HCT116 (cell line): ENCODE results near the gene RTN4RL2. TPM values are rescaled to one million over a fixed set of nuclear protein-coding genes. Genes with fewer than 3 reads are reported as not detected.

Source experiments
- ATAC-seq: fragments of 200-7000 bp; cut with Tn5 transposase; 2 replicates; pipeline ENCODE4 v1.9.1; 2020; ENCODE audit warnings: mild to moderate bottlenecking, moderate library complexity
- BruUV-seq: library from RNA; stranded (reverse); fragments of 400-500 nt; replicated peaks from 2 replicates; lab custom pipeline; 2021; lab: Mats Ljungman, UMichigan
- CTCF ChIA-PET: fragments of 300-600 bp; sonication (Branson Sonifier 250); formaldehyde crosslinking; loops from one replicate; lab custom pipeline; 2021; ENCODE audit warnings: antibody characterized with exemption; lab: Charles Lee
- POLR2A ChIA-PET: fragments of 300-600, 350-600 bp; sonication (Branson Sonifier 250); formaldehyde crosslinking; loops from one replicate; lab custom pipeline; 2021; ENCODE audit warnings: antibody characterized with exemption; lab: Charles Lee
- RAD21 ChIA-PET, 2 experiments: fragments of 300-600 bp; sonication (Branson Sonifier 250); formaldehyde crosslinking; loops; one replicate each; lab custom pipeline; 2023; ENCODE audit warnings: low total read pairs in 2 of 2; ENCODE audit not compliant: uncharacterized antibody in 2 of 2, unreplicated experiment in 2 of 2, low non-redundant PET in 1 of 2; lab: Charles Lee
- DNase-seq: peaks from one replicate; pipeline ENCODE4 v3.0.0-alpha.2; 2010; ENCODE audit warnings: low read depth, low spot score
- H2AFZ ChIP-seq: fragments of 200-600 bp; shearing (Covaris generic), sonication (generic); 2 replicates; pipeline ENCODE4 v1.6.1; 2017; ENCODE audit warnings: low read depth, mixed run types, mixed read lengths, antibody characterized with exemption, low read length; ENCODE audit not compliant: poor library complexity, severe bottlenecking
- H3K27ac ChIP-seq: 2 replicates; pipeline ENCODE4 v1.5.1; 2012; ENCODE audit warnings: low read depth, low read length
- H3K27me3 ChIP-seq: fragments of 200-600 bp; sonication (generic); 2 replicates; pipeline ENCODE4 v1.6.1; 2016; ENCODE audit warnings: mixed run types, low read length, mixed read lengths; ENCODE audit not compliant: insufficient read depth
- H3K36me3 ChIP-seq, 2 experiments: fragments of 200-500 bp in 1 of 2; fragments of 200-600 bp in 1 of 2; sonication (Bioruptor generic) in 1 of 2; sonication (generic) in 1 of 2; 2 replicates each; pipeline versions ENCODE4 v1.5.1 to v1.6.1; 2014 to 2016; ENCODE audit warnings: low read length in 2 of 2, inconsistent platforms in 1 of 2, mixed read lengths in 1 of 2, mixed run types in 1 of 2; ENCODE audit not compliant: insufficient read depth in 2 of 2, control insufficient read depth in 1 of 2
- H3K4me1 ChIP-seq, 2 experiments: fragments of 200-600 bp in 1 of 2; sonication (generic) in 1 of 2; 2 replicates each; pipeline versions ENCODE4 v1.5.1 to v1.6.1; 2012 to 2017; ENCODE audit warnings: low read length in 2 of 2, inconsistent platforms in 1 of 2, mild to moderate bottlenecking in 1 of 2, mixed read lengths in 1 of 2, mixed run types in 1 of 2, moderate library complexity in 1 of 2; ENCODE audit not compliant: insufficient read depth in 2 of 2, control insufficient read depth in 1 of 2
- H3K4me2 ChIP-seq: fragments of 200-600 bp; sonication (generic); 2 replicates; pipeline ENCODE4 v1.6.1; 2017; ENCODE audit warnings: mixed run types, low read length, mixed read lengths
- H3K4me3 ChIP-seq, 2 experiments: fragments of 200-600 bp in 1 of 2; sonication (generic) in 1 of 2; replicated peaks in 1 of 2; 2 replicates each; pipeline ENCODE4 v1.5.1; 2011 to 2016; ENCODE audit warnings: low read length in 2 of 2, control low read depth in 1 of 2, low read depth in 1 of 2, mild to moderate bottlenecking in 1 of 2, mixed read lengths in 1 of 2, mixed run types in 1 of 2
- H3K79me2 ChIP-seq: fragments of 200-600 bp; sonication (generic); 2 replicates; pipeline ENCODE4 v1.6.1; 2017; ENCODE audit warnings: mild to moderate bottlenecking, mixed run types, low read length, moderate library complexity, mixed read lengths; ENCODE audit not compliant: insufficient read depth
- H3K9ac ChIP-seq: fragments of 200-600 bp; sonication (generic); 2 replicates; pipeline ENCODE4 v1.6.1; 2016; ENCODE audit warnings: low read length, mixed read lengths
- H3K9me2 ChIP-seq: fragments of 200-600 bp; sonication (generic), shearing (Covaris generic); 2 replicates; pipeline ENCODE4 v1.6.1; 2017; ENCODE audit warnings: mixed run types, mild to moderate bottlenecking, moderate library complexity; ENCODE audit not compliant: insufficient read depth
- H3K9me3 ChIP-seq, 2 experiments: fragments of 200-500 bp in 1 of 2; fragments of 200-600 bp in 1 of 2; sonication (Bioruptor generic) in 1 of 2; sonication (generic) in 1 of 2; 2 replicates each; pipeline ENCODE4 v1.6.1; 2014 to 2017; ENCODE audit warnings: low read length in 2 of 2, mixed read lengths in 2 of 2, inconsistent platforms in 1 of 2, low read depth in 1 of 2, mild to moderate bottlenecking in 1 of 2, mixed run types in 1 of 2, moderate library complexity in 1 of 2; ENCODE audit not compliant: control insufficient read depth in 1 of 2, insufficient read depth in 1 of 2
- H4K20me1 ChIP-seq: fragments of 200-600 bp; sonication (generic), shearing (Covaris generic); 2 replicates; pipeline ENCODE4 v1.6.1; 2017; ENCODE audit warnings: mixed run types, mild to moderate bottlenecking, moderate library complexity; ENCODE audit not compliant: insufficient read depth
- POLR2AphosphoS5 ChIP-seq: IDR thresholded peaks from 2 replicates; pipeline ENCODE4 v1.6.1; 2011; ENCODE audit warnings: mild to moderate bottlenecking, low read depth, low read length, moderate library complexity
- SP1 ChIP-seq: IDR thresholded peaks from 2 replicates; pipeline ENCODE4 v1.6.1; 2012; ENCODE audit warnings: low read depth
- ZFX ChIP-seq: fragments of 450-650 bp; IDR thresholded peaks from 2 replicates; pipeline ENCODE4 v1.6.1; 2017
- intact Hi-C: fragments of 100-400 bp; cut with micrococcal nuclease; formaldehyde crosslinking; loops from 2 replicates; pipeline ENCODE4 v1.10.0; 2022
- total RNA-seq: library from RNA; stranded (reverse); gene quantifications from one replicate; pipeline ENCODE4 v1.2.1, GENCODE V29; 2021; ENCODE audit not compliant: unreplicated experiment
- TF ChIP-seq, protein P1 (sequence below): IDR thresholded peaks from 2 replicates; pipeline ENCODE4 v1.6.1; 2012; ENCODE audit warnings: low read depth
- TF ChIP-seq, protein P2 (sequence below), 3 experiments: fragments of 200-600 bp in 1 of 3; sonication (generic) in 1 of 3; IDR thresholded peaks in 2 of 3; conservative IDR thresholded peaks in 1 of 3; 2 replicates each; pipeline ENCODE4 v1.5.1; 2012 to 2017; ENCODE audit warnings: low read depth in 2 of 3, low read length in 2 of 3, antibody characterized with exemption in 1 of 3, borderline replicate concordance in 1 of 3, control low read depth in 1 of 3, mild to moderate bottlenecking in 1 of 3, mixed read lengths in 1 of 3, mixed run types in 1 of 3, moderate library complexity in 1 of 3; ENCODE audit not compliant: insufficient read depth in 1 of 3

Gene RTN4RL2
- total RNA-seq, 1 experiment from 2014 or later, result 24.0 TPM

DNA sequence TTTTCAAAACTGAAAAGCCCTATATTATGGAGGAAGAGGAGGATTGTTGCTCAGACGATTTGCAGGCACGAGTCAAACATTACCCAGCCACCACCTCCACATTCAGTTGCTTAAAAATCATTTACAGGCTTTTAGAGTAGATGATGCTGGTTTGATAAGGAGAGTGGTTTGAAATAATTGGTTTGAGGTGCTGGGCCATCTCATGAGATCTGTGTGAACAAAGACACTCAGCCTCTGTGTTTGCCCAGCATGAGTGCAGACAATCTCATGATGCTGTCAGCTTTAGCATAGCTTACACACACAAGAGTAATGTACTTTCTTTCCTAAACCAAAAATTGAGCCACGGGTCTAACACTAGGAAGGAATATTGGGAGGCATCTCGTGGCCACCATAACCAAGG, 37.7 kb upstream of the RTN4RL2 start (continued):
- TF ChIP-seq, protein P1, sequence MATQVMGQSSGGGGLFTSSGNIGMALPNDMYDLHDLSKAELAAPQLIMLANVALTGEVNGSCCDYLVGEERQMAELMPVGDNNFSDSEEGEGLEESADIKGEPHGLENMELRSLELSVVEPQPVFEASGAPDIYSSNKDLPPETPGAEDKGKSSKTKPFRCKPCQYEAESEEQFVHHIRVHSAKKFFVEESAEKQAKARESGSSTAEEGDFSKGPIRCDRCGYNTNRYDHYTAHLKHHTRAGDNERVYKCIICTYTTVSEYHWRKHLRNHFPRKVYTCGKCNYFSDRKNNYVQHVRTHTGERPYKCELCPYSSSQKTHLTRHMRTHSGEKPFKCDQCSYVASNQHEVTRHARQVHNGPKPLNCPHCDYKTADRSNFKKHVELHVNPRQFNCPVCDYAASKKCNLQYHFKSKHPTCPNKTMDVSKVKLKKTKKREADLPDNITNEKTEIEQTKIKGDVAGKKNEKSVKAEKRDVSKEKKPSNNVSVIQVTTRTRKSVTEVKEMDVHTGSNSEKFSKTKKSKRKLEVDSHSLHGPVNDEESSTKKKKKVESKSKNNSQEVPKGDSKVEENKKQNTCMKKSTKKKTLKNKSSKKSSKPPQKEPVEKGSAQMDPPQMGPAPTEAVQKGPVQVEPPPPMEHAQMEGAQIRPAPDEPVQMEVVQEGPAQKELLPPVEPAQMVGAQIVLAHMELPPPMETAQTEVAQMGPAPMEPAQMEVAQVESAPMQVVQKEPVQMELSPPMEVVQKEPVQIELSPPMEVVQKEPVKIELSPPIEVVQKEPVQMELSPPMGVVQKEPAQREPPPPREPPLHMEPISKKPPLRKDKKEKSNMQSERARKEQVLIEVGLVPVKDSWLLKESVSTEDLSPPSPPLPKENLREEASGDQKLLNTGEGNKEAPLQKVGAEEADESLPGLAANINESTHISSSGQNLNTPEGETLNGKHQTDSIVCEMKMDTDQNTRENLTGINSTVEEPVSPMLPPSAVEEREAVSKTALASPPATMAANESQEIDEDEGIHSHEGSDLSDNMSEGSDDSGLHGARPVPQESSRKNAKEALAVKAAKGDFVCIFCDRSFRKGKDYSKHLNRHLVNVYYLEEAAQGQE, result no peak
- TF ChIP-seq POLR2AphosphoS5, result no peak

DNA sequence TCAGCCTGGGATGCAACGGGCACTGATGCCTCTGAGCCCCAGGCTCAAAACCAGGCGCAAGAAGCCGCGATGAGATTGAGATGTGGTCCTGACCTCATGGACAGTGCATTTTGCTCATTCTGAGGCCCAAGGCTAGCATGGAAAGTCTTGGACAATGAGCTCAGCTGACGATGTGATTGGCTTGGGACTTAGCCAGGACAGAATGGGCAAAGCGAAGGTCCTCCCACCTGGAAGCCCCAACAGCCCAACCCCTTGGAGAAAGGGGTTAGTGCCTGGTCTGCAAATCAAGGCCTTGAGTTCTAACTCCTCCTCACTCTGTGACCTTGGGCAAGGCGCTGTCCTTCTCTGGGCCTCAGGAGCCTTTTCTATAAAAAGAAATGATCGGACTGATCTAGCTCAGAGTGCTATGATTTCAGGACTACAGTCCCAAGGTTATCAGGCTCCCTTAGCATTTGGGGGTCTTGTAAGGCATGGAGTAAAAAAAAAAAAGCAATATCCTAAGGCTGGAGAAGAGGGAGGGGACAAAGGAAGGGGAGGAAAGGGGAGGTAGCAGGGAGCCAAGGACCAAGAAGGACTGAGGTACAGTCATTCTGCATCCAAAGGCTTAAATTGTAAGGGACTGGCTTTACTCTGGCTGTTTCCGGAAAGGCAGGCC, 36.1 kb upstream of the RTN4RL2 start:
- POLR2A ChIA-PET, result no interaction called here
- intact Hi-C loops, result no loop called here

More for the DNA sequence above, 36.1 kb upstream of the RTN4RL2 start:
- no peaks in the 10 kb centered on the region; a peak in 1 of 4 replicates for H3K36me3 ChIP-seq
- TF ChIP-seq, protein P1, result no peak
- TF ChIP-seq SP1 (no peak), ZFX (no peak)
- TF ChIP-seq, protein P2, sequence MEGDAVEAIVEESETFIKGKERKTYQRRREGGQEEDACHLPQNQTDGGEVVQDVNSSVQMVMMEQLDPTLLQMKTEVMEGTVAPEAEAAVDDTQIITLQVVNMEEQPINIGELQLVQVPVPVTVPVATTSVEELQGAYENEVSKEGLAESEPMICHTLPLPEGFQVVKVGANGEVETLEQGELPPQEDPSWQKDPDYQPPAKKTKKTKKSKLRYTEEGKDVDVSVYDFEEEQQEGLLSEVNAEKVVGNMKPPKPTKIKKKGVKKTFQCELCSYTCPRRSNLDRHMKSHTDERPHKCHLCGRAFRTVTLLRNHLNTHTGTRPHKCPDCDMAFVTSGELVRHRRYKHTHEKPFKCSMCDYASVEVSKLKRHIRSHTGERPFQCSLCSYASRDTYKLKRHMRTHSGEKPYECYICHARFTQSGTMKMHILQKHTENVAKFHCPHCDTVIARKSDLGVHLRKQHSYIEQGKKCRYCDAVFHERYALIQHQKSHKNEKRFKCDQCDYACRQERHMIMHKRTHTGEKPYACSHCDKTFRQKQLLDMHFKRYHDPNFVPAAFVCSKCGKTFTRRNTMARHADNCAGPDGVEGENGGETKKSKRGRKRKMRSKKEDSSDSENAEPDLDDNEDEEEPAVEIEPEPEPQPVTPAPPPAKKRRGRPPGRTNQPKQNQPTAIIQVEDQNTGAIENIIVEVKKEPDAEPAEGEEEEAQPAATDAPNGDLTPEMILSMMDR (IDR thresholded peaks at IDR 0.05 in 2 of 3, conservative IDR thresholded peaks at IDR 0.05 in 1 of 3; ENCODE audit: borderline replicate concordance in 1 of 3, insufficient read depth in 1 of 3, low read depth in 2 of 3, low read length in 2 of 3), result no peak
- TF ChIP-seq, all 23 proteins: peak for 0
- Histone ChIP-seq H2AFZ (no peak overlapping the region), H3K9me3 (no peaks in the 10 kb centered on the region), H3K79me2 (peaks cover 8% of the 10 kb centered on the region; the same call in 1 of the 2 replicates), H3K27ac (no peak overlapping the region), H3K9ac (no peak overlapping the region), H3K4me1 (peaks cover 9 to 21% of the 10 kb centered on the region in 2 experiments), H3K4me2 (no peak overlapping the region), H4K20me1 (no peaks in the 10 kb centered on the region), H3K9me2 (no peaks in the 10 kb centered on the region), H3K4me3 (no peak overlapping the region), H3K27me3 (peaks cover 7% of the 10 kb centered on the region)
- DNase-seq (no peak), ATAC-seq (no peak)
- BruUV-seq, result no TSS peak
- ChIA-PET CTCF (no interaction called here), RAD21 (no interaction called here)
